Ovary (tissue), 9 donors: ENCODE measurements around the gene CALD1. TPM values are rescaled to one million over a fixed set of nuclear protein-coding genes. Genes with fewer than 3 reads are reported as not detected.

Experiments
- DNase-seq, 5 donors: peaks; one replicate each; pipeline ENCODE4 v3.0.0-alpha.2; 2019 to 2020
- H3K27ac ChIP-seq, 2 donors: fragments of 200-600 bp; one replicate each; pipeline versions ENCODE4 v1.5.1 to v1.8.0; 2019 to 2022
- H3K27me3 ChIP-seq: fragments of 200-600 bp; one replicate; pipeline ENCODE4 v1.8.0; 2022
- H3K36me3 ChIP-seq: fragments of 200-600 bp; sonication (generic); one replicate; pipeline ENCODE4 v1.5.1; 2019
- H3K4me1 ChIP-seq: one replicate; pipeline ENCODE4 v1.8.1; 2013; ENCODE audit warnings: mild to moderate bottlenecking, moderate library complexity; ENCODE audit not compliant: insufficient read depth
- H3K4me3 ChIP-seq: fragments of 200-600 bp; sonication (generic); one replicate; pipeline ENCODE4 v1.5.1; 2017
- H3K9me3 ChIP-seq, 2 donors: fragments of 200-600 bp in 1 of 2; sonication (generic) in 1 of 2; one replicate each; pipeline versions ENCODE4 v1.5.1 to v1.8.1; 2013 to 2019; ENCODE audit warnings: mild to moderate bottlenecking in 1 of 2, moderate library complexity in 1 of 2
- CTCF ChIP-seq, 3 donors: fragments of 450-650 bp in 2 of 3; fragments of 200-600 bp in 1 of 3; IDR thresholded peaks; one replicate each; pipeline versions ENCODE4 v1.5.1 to v1.8.0; 2016 to 2022; ENCODE audit warnings: antibody characterized with exemption in 3 of 3, mild to moderate bottlenecking in 1 of 3
- EP300 ChIP-seq: sonication (generic); formaldehyde crosslinking; IDR thresholded peaks from one replicate; pipeline ENCODE4 v1.6.1; 2017; ENCODE audit warnings: antibody characterized with exemption
- POLR2A ChIP-seq: fragments of 450-650 bp; IDR thresholded peaks from one replicate; pipeline ENCODE4 v1.6.1; 2017; ENCODE audit warnings: antibody characterized with exemption, mild to moderate bottlenecking, moderate library complexity
- WGBS, 3 donors: extraction: QIAGEN DNeasy Blood & Tissue Kit in 1 of 3; methylation state at CpG; one replicate each; pipeline versions ENCODE4 v1.1.5 to v1.1.7; 2013 to 2017; 5-methylcytosine and 5-hydroxymethylcytosine counted together
- intact Hi-C, 4 donors: fragments of 100-400 bp; cut with DNase I; formaldehyde crosslinking; loops; one replicate each; pipeline versions ENCODE4 v1.11.0 to v1.15.1; 2022 to 2023
- polyA plus RNA-seq, 2 donors: library from polyadenylated mRNA; stranded (reverse); fragments of 200-250 nt in 1 of 2; fragments of 350-450 nt in 1 of 2; fragmentation: Illumina TruSeq in 1 of 2; extraction: RNeasy Lipid Tissue Mini Kit (QIAGEN cat#74804) in 1 of 2; gene quantifications; one replicate each; pipeline ENCODE4 v1.2.3, GENCODE V29; 2013 to 2014
- total RNA-seq, 7 donors: library from RNA; depleted of rRNA in 2 of 7; stranded (reverse); fragments of >200 nt in 2 of 7; fragmentation: NEBNext Ultra II Directional in 3 of 7; extraction: Animal tissue kit (Norgen Biotek cat#: 25700) in 3 of 7; gene quantifications; one replicate each; pipeline versions ENCODE4 v1.1.0 to v1.2.4, GENCODE V29; 2016 to 2023
- donor health status: DM: no; HTN: no; CAD: no; lungs with moderate emphysema.
- donor health status: DM: no; HTN: no; CAD: no.
- donor health status: Bipolar disorder and iron deficiency.
- donor health status: DM: yes; HTN: yes; CAD: no.
- donor health status: DM: no; HTN: no; CAD: no.
- donor health status: DM: yes; HTN: yes; CAD: no.

Gene CALD1
- total and polyA plus RNA-seq, 9 donors, result 306 to 697 (median 463) TPM

GRCh38 chr7:134936893-134937510 lies 157.6 kb downstream of the CALD1 start:
- intact Hi-C loops, result loop anchor here in 1 of 4 donors (10.0 kb wide), 1 partner anchor 152 kb away; no protein-coding TSS in a partner anchor
- H3K36me3 ChIP-seq, result no peaks in the 10 kb centered on the region
- no peaks in the 10 kb centered on the region for H3K9me3 ChIP-seq
- no peak for DNase-seq
- no peak overlapping the region for H3K4me3 ChIP-seq
- no peak overlapping the region for H3K27ac ChIP-seq
- peaks cover 16% of the 10 kb centered on the region for H3K4me1 ChIP-seq
- H3K27me3 ChIP-seq, result no peaks in the 10 kb centered on the region
- TF ChIP-seq EP300 (no peak), POLR2A (no peak), CTCF (IDR thresholded peaks at IDR 0.05) (no peak)
- 38 to 55% (median 43%) methylated on average over 3 of the region's 3 CpGs for WGBS, 3 donors

- Histone ChIP-seq H3K9me3 (no peaks in the 10 kb centered on the region), H3K4me3 (no peak overlapping the region), H3K4me1 (peaks cover 10% of the 10 kb centered on the region), H3K36me3 (no peaks in the 10 kb centered on the region), H3K27ac (no peak overlapping the region), H3K27me3 (no peaks in the 10 kb centered on the region)
- intact Hi-C loops, result loop anchor here in 1 of 4 donors (10.0 kb wide), 1 partner anchor 153 kb away; no protein-coding TSS in a partner anchor
- no peak for TF ChIP-seq EP300
- DNase-seq, result no peak
- 82 to 89% (median 86%) methylated on average over 4 of the region's 4 CpGs for whole genome bisulfite sequencing, 3 donors
Observed at GRCh38 chr7:134938141-134938540, 158.7 kb downstream of the CALD1 start.

- Histone ChIP-seq H3K4me1 (peaks cover 6% of the 10 kb centered on the region), H3K27ac (no peak overlapping the region), H3K36me3 (no peaks in the 10 kb centered on the region), H3K4me3 (no peak overlapping the region), H3K27me3 (no peaks in the 10 kb centered on the region), H3K9me3 (no peaks in the 10 kb centered on the region)
- intact Hi-C loops, result loop anchor here in 1 of 4 donors (10.0 kb wide), 1 partner anchor 154 kb away; no protein-coding TSS in a partner anchor
- TF ChIP-seq POLR2A (no peak), EP300 (no peak), CTCF (IDR thresholded peaks at IDR 0.05) (no peak)
- 86 to 94% (median 94%) methylated on average over 4 of the region's 4 CpGs for WGBS, 3 donors
- no peak for DNase-seq
Observed at GRCh38 chr7:134939136-134939535, 159.7 kb downstream of the CALD1 start.

- Histone ChIP-seq H3K27ac (no peak overlapping the region), H3K4me1 (peaks cover 1% of the 10 kb centered on the region), H3K27me3 (no peaks in the 10 kb centered on the region), H3K4me3 (no peak overlapping the region), H3K9me3 (no peaks in the 10 kb centered on the region), H3K36me3 (no peaks in the 10 kb centered on the region)
- DNase-seq, result no peak
- TF ChIP-seq POLR2A, result no peak
- no peak for TF ChIP-seq CTCF (IDR thresholded peaks at IDR 0.05)
- no peak for TF ChIP-seq EP300
- intact Hi-C loops, result no loop called here
Observed at GRCh38 chr7:134940729-134941128, 161.3 kb downstream of the CALD1 start.

- no peak overlapping the region for H3K27ac ChIP-seq
- TF ChIP-seq POLR2A, result no peak
- TF ChIP-seq CTCF (IDR thresholded peaks at IDR 0.05), result no peak
- no peak for TF ChIP-seq EP300
- no peak overlapping the region for H3K4me3 ChIP-seq
- no peaks in the 10 kb centered on the region for H3K9me3 ChIP-seq
- H3K36me3 ChIP-seq, result no peaks in the 10 kb centered on the region
- no peak for DNase-seq
- no peaks in the 10 kb centered on the region for H3K27me3 ChIP-seq
- H3K4me1 ChIP-seq, result peaks cover 1% of the 10 kb centered on the region
- WGBS, 3 donors, result 53 to 59% (median 55%) methylated on average over 3 of the region's 3 CpGs
- intact Hi-C loops, result no loop called here
Observed at GRCh38 chr7:134941185-134941900, 161.9 kb downstream of the CALD1 start.
